ENCODE results near the gene GGA1. TPM values are rescaled to one million over a fixed set of nuclear protein-coding genes. Genes with fewer than 3 reads are reported as not detected.
A peak's percentile ranks its signal among the peaks of the same experiment; 100 is the strongest.

The GGA1 gene
- total and polyA plus RNA-seq, 9 of the 15 experiments (the other 6 are each of a cell fraction or from before 2014, with no cell fraction given) = 1.5 to 69.5 (median 31.6) TPM

DNA sequence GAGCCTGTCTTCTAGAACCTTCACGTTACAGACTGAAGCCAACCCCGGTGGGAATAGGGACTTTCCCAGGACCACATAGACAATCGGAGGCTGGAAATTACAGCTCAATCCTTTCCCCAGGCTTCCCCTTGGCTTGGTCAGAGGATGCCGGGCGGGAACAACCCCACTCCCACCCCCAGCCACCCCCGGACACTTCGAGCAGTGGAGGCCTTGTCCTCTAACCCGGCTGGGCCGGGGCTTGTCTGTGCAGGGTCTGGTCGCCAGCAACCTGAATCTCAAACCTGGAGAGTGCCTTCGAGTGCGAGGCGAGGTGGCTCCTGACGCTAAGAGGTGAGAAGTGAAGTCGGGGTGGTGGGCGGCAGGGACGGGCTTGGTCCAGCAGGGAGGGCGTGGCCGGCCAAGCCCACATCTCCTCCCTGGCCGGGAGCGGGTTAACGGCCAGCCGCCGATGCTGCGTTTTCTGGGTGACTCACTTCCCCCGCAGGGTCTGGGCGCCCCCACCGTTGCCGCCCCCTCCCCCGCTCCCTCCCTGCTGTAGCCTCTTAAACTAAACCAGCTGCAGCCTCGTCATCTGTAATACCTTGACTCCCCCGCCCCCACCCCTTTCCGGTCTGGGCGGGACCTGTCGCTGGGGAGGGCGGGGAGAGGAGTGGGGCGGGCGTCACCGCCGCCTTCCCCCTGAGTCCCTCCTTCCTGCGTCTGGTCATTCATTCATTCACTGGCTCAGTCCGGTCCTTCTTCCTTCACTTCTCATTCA lies 68.3 kb downstream of the GGA1 start (continued):
- TF ChIP-seq KHSRP (IDR thresholded peaks at IDR 0.05) = no peak
- TF ChIP-seq ZNF511 (CRISPR knock-in tag; IDR thresholded peaks at IDR 0.05) = no peak
- TF ChIP-seq TFAM (CRISPR knock-in tag; conservative IDR thresholded peaks at IDR 0.05) = no peak
- no peak for TF ChIP-seq MYBL2 (IDR thresholded peaks at IDR 0.05; ENCODE audit: low read depth)
- no peak for TF ChIP-seq MYBL2 (CRISPR knock-in tag; IDR thresholded peaks at IDR 0.05; ENCODE audit: borderline replicate concordance)
- TF ChIP-seq NFE2 (IDR thresholded peaks at IDR 0.05; ENCODE audit: low read depth) = peak; percentile 50
- no peak for TF ChIP-seq MEF2A (IDR thresholded peaks at IDR 0.05; ENCODE audit: control insufficient read depth, low read depth, low read length)
- no peak for TF ChIP-seq ZNF609 (CRISPR knock-in tag; IDR thresholded peaks at IDR 0.05; ENCODE audit: borderline replicate concordance)
- TF ChIP-seq SMARCC2 (IDR thresholded peaks at IDR 0.05; ENCODE audit: low read depth) = no peak
- no peak for TF ChIP-seq BRD9 (IDR thresholded peaks at IDR 0.05; ENCODE audit: low read depth, partially characterized antibody)
- no peak for TF ChIP-seq ZNF639 (CRISPR knock-in tag; conservative IDR thresholded peaks at IDR 0.05 in 1 of 2, IDR thresholded peaks at IDR 0.05 in 1 of 2)
- no peak for TF ChIP-seq FUS (optimal IDR thresholded peaks at IDR 0.05; ENCODE audit: low read depth, low read length)
- peak; percentile 98 for TF ChIP-seq EGR1 (conservative IDR thresholded peaks at IDR 0.05)
- TF ChIP-seq XRCC4 (IDR thresholded peaks at IDR 0.05; ENCODE audit: extremely low read depth, insufficient read depth, insufficient read length) = no peak
- TF ChIP-seq, protein P1, sequence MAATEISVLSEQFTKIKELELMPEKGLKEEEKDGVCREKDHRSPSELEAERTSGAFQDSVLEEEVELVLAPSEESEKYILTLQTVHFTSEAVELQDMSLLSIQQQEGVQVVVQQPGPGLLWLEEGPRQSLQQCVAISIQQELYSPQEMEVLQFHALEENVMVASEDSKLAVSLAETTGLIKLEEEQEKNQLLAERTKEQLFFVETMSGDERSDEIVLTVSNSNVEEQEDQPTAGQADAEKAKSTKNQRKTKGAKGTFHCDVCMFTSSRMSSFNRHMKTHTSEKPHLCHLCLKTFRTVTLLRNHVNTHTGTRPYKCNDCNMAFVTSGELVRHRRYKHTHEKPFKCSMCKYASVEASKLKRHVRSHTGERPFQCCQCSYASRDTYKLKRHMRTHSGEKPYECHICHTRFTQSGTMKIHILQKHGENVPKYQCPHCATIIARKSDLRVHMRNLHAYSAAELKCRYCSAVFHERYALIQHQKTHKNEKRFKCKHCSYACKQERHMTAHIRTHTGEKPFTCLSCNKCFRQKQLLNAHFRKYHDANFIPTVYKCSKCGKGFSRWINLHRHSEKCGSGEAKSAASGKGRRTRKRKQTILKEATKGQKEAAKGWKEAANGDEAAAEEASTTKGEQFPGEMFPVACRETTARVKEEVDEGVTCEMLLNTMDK (IDR thresholded peaks at IDR 0.05; ENCODE audit: borderline replicate concordance, insufficient read depth, low read depth, low read length, poor library complexity, severe bottlenecking) = no peak
- TF ChIP-seq ELF2 (CRISPR knock-in tag; IDR thresholded peaks at IDR 0.05) = no peak
- TF ChIP-seq ZNF146 (CRISPR knock-in tag; IDR thresholded peaks at IDR 0.05; ENCODE audit: unreplicated experiment) = no peak
- peak; percentile 49 for TF ChIP-seq SMAD4 (CRISPR knock-in tag; conservative IDR thresholded peaks at IDR 0.05)
- TF ChIP-seq HNRNPL (IDR thresholded peaks at IDR 0.05; ENCODE audit: low read depth, low read length) = no peak

Measured in K562 (cell line).